Aorta (tissue), 5 donors: Measurements from ENCODE around the gene OTOF. TPM values are rescaled to one million over a fixed set of nuclear protein-coding genes. Genes with fewer than 3 reads are reported as not detected.

Source experiments
- ATAC-seq: fragments of 200-7000 bp; cut with Tn5 transposase; one replicate; pipeline ENCODE4 v1.9.1; 2022; ENCODE audit warnings: moderate library complexity; ENCODE audit not compliant: low FRiP score
- DNase-seq, 2 donors: peaks; one replicate each; pipeline ENCODE4 v3.0.0-alpha.2; 2020
- H3K27ac ChIP-seq, 2 donors: one replicate each; pipeline ENCODE4 v1.5.1; 2013; ENCODE audit warnings: low read length in 2 of 2, mild to moderate bottlenecking in 2 of 2, moderate library complexity in 2 of 2, control low read depth in 1 of 2, inconsistent platforms in 1 of 2, low read depth in 1 of 2
- H3K27me3 ChIP-seq, 2 donors: one replicate each; pipeline ENCODE4 v1.6.1; 2013; ENCODE audit warnings: control low read depth in 1 of 2, low read length in 1 of 2, mild to moderate bottlenecking in 1 of 2, moderate library complexity in 1 of 2; ENCODE audit not compliant: insufficient read depth in 2 of 2, control insufficient read depth in 1 of 2
- H3K36me3 ChIP-seq, 2 donors: one replicate each; pipeline ENCODE4 v1.6.1; 2013; ENCODE audit warnings: control low read depth in 1 of 2, low read length in 1 of 2, mild to moderate bottlenecking in 1 of 2; ENCODE audit not compliant: insufficient read depth in 2 of 2, control insufficient read depth in 1 of 2
- H3K4me1 ChIP-seq, 2 donors: one replicate each; pipeline ENCODE4 v1.6.1; 2013; ENCODE audit warnings: low read length in 2 of 2, control low read depth in 1 of 2, mild to moderate bottlenecking in 1 of 2, moderate library complexity in 1 of 2; ENCODE audit not compliant: insufficient read depth in 2 of 2, control insufficient read depth in 1 of 2
- H3K4me3 ChIP-seq, 2 donors: one replicate each; pipeline ENCODE4 v1.5.1; 2013; ENCODE audit warnings: low read length in 2 of 2, control low read depth in 1 of 2, mild to moderate bottlenecking in 1 of 2
- H3K9me3 ChIP-seq: one replicate; pipeline ENCODE4 v1.6.1; 2013; ENCODE audit warnings: mild to moderate bottlenecking, low read length; ENCODE audit not compliant: control insufficient read depth
- WGBS, 2 donors: extraction: QIAGEN DNeasy Blood & Tissue Kit; methylation state at CpG; one replicate each; pipeline ENCODE4 v1.1.7; 2013; 5-methylcytosine and 5-hydroxymethylcytosine counted together
- intact Hi-C, 2 donors: fragments of 100-400 bp; cut with DNase I; formaldehyde crosslinking; loops; one replicate each; pipeline versions ENCODE4 v1.14.2 to v1.15.0; 2022
- polyA plus RNA-seq, 2 donors: library from polyadenylated mRNA; stranded (reverse); fragments of 200-250 nt; gene quantifications; one replicate each; pipeline ENCODE4 v1.2.3, GENCODE V29; 2013
- total RNA-seq, 2 donors: library from RNA; stranded (reverse); fragmentation: NEBNext Ultra II Directional; extraction: Animal tissue kit (Norgen Biotek cat#: 25700); gene quantifications; one replicate each; pipeline ENCODE4 v1.2.1, GENCODE V29; 2021
- donor health status: healthy with polysubstance abuse.
- donor health status: Bipolar disorder and iron deficiency.
- donor health status: DM: no; HTN: no; CAD: no.
- donor health status: DM: no; HTN: no; CAD: no.
- donor health status: DM: yes; HTN: yes; CAD: no.

The OTOF gene
- total and polyA plus RNA-seq, 4 donors: 0.06 to 0.24 TPM; not detected in 2

DNA sequence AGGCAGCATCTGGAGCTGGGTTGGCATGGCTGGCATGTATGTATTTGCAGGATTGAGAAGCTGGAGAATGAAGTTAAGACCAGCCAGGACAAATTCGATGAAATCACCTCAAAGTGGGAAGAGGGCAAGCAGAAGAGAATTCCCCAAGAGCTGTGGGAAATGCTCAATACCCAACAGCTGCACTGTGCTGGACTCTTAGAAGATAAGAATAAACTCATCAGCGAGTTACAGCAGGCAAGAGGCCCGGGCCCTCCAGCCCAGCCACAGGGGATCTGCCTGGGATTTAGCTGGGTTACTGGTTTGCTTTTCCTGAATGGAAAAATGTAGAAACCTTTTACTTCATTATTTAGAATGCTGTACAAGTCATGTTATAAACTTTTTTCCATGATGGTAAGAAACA, 53.7 kb downstream of the OTOF start:
- intact Hi-C loops: no loop called here

DNA sequence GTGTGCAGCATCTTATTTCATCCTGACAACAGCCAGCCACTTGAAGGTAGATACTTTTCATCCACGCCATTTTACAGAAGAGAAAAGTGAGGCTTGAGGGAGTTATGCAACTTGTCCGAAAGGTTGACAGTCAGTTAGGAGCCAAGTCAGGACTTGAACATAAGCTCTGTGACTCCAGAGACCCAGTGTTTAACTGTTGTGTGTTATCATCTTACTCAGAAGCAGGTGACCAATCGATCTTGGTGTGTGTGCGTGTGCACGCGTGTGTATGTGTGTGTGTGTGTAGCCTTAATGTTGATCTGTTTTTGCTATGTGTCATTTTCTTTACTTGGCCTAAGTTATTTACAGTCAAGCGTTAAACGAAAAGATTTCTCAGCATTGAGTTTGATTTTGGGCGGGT, 54.2 kb downstream of the OTOF start:
- intact Hi-C loops: no loop called here
- 82 to 86% methylated on average over 9 of the region's 9 CpGs for WGBS, 2 donors
- DNase-seq: no peak

More for the DNA sequence above, 53.7 kb downstream of the OTOF start:
- 74 to 75% methylated on average over 3 of the region's 3 CpGs for whole genome bisulfite sequencing, 2 donors
- H3K4me1 ChIP-seq: no peaks in the 10 kb centered on the region
- DNase-seq (no peak), ATAC-seq (no peak)
- no peaks in the 10 kb centered on the region for H3K9me3 ChIP-seq
- H3K27ac ChIP-seq: no peak overlapping the region
- H3K27me3 ChIP-seq: peaks cover 0 to 2% of the 10 kb centered on the region in 2 donors
- no peak overlapping the region for H3K4me3 ChIP-seq
- no peaks in the 10 kb centered on the region for H3K36me3 ChIP-seq

DNA sequence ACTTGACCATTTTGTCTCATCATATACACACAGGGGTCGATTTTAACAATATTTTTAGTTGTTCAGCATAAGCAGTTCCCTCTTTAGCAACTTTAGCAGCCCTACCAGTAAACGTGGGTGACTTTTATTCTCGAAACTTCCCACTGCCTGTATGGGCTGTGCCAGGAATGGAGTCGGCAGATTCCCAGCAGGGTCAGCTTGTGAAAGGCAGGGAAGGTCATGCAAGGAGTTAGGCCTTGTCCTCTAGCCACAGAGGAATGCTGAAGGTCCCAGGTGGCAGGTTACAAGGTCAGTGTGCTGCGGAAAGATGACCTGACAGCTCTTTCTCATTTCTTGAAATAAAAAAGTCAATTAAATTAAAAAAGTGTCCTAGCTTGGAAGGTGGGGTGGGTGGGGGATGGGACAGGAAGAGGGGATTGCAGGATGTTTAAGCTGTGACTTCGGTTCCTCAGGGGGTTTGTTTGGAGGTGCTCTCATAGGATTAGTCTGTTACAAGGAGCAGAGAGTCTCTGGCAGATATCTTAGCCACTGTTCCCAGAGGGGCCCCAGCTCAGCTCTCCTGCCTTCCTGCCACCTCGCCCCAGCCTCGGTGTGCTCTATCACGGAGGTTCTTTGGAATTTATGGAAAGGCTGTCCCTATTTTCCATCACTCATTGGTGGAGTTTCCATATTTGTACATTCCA, 54.8 kb downstream of the OTOF start:
- H3K27me3 ChIP-seq: peaks cover 0 to 2% of the 10 kb centered on the region in 2 donors
- no peaks in the 10 kb centered on the region for H3K9me3 ChIP-seq
- H3K4me1 ChIP-seq: no peaks in the 10 kb centered on the region
- H3K36me3 ChIP-seq: no peaks in the 10 kb centered on the region
- intact Hi-C loops: no loop called here
- DNase-seq (no peak), ATAC-seq (no peak)
- no peak overlapping the region for H3K27ac ChIP-seq
- no peak overlapping the region for H3K4me3 ChIP-seq
- WGBS, 2 donors: 52 to 55% methylated on average over 9 of the region's 9 CpGs

More for the DNA sequence above, 54.2 kb downstream of the OTOF start:
- no peak for ATAC-seq
- Histone ChIP-seq H3K4me1 (no peaks in the 10 kb centered on the region), H3K27me3 (peaks cover 0 to 2% of the 10 kb centered on the region in 2 donors), H3K27ac (no peak overlapping the region), H3K4me3 (no peak overlapping the region), H3K36me3 (no peaks in the 10 kb centered on the region), H3K9me3 (no peaks in the 10 kb centered on the region)

DNA sequence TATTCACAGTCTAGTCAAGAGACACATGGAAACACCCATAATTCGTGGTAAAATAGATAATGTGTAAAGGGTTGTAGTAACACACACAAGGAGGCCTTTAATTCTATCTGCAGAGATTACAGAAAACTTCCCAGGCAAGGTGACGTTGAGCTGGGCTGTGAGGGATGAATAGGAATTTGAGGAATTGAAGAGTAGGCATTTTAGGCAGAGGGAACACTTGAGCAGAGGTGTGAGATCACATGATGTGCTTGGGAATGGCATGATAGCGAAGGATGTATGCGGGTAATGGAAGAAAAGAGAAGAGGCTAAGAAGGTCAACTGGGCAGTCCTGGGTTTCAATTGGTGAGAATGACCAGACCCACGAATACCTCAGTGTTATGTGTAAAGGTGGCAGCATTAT, 56.0 kb downstream of the OTOF start:
- peaks cover 0 to 2% of the 10 kb centered on the region in 2 donors for H3K27me3 ChIP-seq
- H3K4me3 ChIP-seq: no peak overlapping the region
- no peak overlapping the region for H3K27ac ChIP-seq
- H3K9me3 ChIP-seq: no peaks in the 10 kb centered on the region
- no peak for ATAC-seq
- no peaks in the 10 kb centered on the region for H3K36me3 ChIP-seq
- H3K4me1 ChIP-seq: no peaks in the 10 kb centered on the region
- 83 to 88% methylated on average over 5 of the region's 5 CpGs for WGBS, 2 donors
- intact Hi-C loops: no loop called here
- DNase-seq: no peak

DNA sequence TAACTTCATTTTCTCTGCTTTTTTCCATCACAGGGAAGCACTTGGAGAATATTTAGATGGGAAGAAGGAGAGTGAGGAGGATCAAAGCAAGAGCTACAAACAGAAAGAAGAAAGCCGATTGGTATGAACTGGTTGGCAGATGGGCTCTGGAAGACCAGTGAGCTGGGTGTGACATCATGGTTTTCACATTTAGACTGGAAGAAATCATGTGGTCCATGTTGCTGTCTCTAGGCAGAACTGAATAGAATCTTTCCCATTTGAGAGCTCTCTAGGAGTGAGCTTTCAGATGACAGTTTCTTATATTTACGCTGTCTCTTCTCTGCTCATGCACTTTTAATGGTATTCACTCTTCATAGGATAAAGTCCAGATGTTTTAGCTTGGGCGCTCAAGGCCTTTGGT, 63.6 kb downstream of the OTOF start:
- Histone ChIP-seq H3K27ac (no peak overlapping the region), H3K36me3 (no peaks in the 10 kb centered on the region), H3K27me3 (no peaks in the 10 kb centered on the region), H3K4me3 (no peak overlapping the region), H3K9me3 (no peaks in the 10 kb centered on the region), H3K4me1 (no peaks in the 10 kb centered on the region)
- no peak for ATAC-seq
- DNase-seq: no peak
- WGBS, 2 donors: 92 to 94% methylated on average over 3 of the region's 3 CpGs
- intact Hi-C loops: no loop called here

DNA sequence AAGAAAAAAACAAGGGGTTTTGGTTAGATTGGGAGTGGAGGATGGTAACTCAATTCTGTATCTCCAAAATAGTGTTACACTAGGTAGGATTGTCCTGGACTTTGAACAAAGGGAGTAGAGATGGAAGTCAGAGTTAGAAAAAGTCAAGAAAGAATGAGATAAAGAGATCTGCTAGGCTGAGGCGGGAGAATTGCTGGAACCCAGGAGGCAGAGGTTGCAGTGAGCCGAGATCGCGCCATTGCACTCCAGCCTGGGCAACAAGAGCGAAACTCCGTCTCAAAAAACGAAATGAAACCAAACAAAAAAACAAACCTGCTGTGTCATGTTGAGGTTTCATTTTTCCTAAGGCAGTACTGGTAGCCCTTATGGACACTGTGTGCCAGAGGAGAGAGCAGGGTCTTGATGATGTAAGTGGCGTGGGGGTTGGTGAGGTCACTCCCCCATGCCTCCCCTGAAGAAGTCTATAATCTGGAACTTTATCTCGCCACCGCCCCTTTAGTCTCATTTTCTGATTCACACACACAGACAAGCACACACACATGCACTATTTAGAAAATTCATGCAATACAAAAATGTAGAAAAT, 65.7 kb downstream of the OTOF start:
- H3K36me3 ChIP-seq: no peaks in the 10 kb centered on the region
- no peak overlapping the region for H3K27ac ChIP-seq
- H3K4me3 ChIP-seq: no peak overlapping the region
- no peak for DNase-seq
- no peaks in the 10 kb centered on the region for H3K27me3 ChIP-seq
- ATAC-seq: no peak
- H3K4me1 ChIP-seq: no peaks in the 10 kb centered on the region
- H3K9me3 ChIP-seq: no peaks in the 10 kb centered on the region
- intact Hi-C loops: no loop called here
- WGBS, 2 donors: 69 to 77% methylated on average over 10 of the region's 10 CpGs

DNA sequence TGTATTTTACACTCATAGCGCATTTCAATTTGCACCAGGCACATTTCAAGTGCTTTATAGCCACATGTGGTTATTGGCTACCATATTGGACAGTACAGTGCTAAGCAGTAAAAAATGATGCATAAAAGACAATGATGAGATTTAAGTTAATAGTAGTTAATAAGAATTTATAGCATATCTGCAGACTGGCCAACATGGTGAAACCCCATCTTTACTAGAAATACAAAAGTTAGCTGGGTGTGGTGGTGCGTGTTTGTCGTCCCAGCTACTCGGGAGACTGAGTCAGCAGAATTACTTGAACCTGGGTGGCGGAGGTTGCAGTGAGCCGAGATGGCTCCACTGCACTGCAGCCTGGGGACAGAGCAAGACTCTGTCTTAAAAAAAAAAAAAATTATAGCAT, 66.5 kb downstream of the OTOF start:
- no peak overlapping the region for H3K27ac ChIP-seq
- DNase-seq (no peak), ATAC-seq (no peak)
- H3K36me3 ChIP-seq: no peaks in the 10 kb centered on the region
- no peaks in the 10 kb centered on the region for H3K27me3 ChIP-seq
- H3K4me3 ChIP-seq: no peak overlapping the region
- intact Hi-C loops: no loop called here
- H3K9me3 ChIP-seq: no peaks in the 10 kb centered on the region
- WGBS, 2 donors: 93 to 94% methylated on average over 6 of the region's 6 CpGs
- H3K4me1 ChIP-seq: no peaks in the 10 kb centered on the region

DNA sequence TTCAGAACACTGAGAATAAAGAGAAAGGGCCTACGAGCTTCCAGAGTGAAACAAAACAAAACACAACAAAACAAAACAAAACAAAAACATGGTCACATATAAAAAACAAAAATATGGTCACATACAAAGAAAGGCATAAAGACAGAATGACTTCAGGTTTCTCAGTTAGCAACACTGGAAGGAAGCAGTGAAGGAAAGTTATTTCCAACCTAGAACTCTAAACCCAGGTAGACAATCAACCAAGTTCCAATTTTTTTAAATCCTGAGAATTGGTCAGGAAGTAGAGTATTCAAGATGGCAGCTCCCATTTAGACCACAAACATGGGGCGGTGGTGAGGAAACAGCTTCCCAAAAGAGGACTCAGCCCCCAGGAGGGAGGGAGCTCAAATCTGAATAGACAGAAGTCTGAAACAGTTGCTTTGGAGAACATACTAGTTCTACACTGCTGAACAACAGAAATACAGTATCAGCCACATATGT, 67.1 kb downstream of the OTOF start:
- intact Hi-C loops: no loop called here
- Histone ChIP-seq H3K36me3 (no peaks in the 10 kb centered on the region), H3K4me1 (no peaks in the 10 kb centered on the region), H3K27ac (no peak overlapping the region), H3K4me3 (no peak overlapping the region), H3K27me3 (no peaks in the 10 kb centered on the region), H3K9me3 (no peaks in the 10 kb centered on the region)
- no peak for DNase-seq
- 87 to 93% methylated on average over 2 of the region's 2 CpGs for WGBS, 2 donors
- ATAC-seq: no peak

DNA sequence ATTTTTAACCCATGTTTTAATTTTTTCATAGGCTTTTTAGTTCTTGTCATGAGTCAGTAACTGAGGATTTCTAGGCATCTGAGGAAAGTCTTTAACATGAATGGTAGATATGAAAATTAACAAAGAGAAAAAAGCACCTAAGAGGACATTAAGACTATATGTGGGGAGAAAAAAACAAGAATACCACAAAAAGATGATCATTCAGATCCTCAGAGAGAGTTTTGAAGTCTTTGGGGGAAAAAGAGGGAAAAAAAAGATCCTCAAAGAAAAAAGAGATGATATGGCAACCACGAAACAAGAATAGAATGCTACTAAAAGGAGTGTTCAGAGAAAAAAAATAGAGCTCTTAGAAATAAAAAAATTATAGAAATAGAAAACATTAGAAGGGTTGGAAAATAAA, 68.1 kb downstream of the OTOF start:
- Histone ChIP-seq H3K9me3 (no peaks in the 10 kb centered on the region), H3K27ac (no peak overlapping the region), H3K36me3 (no peaks in the 10 kb centered on the region), H3K27me3 (no peaks in the 10 kb centered on the region), H3K4me1 (no peaks in the 10 kb centered on the region), H3K4me3 (no peak overlapping the region)
- no peak for ATAC-seq
- no peak for DNase-seq
- intact Hi-C loops: no loop called here
- WGBS, 2 donors: 74 to 96% methylated on average over 1 of the region's 1 CpG
